Measurements from ENCODE around the gene TGFBR2.

- TF ChIP-seq CTCF (IDR thresholded peaks at IDR 0.05; ENCODE audit: low read depth, low read length): no peak
- no peak for TF ChIP-seq EZH2phosphoT487 (IDR thresholded peaks at IDR 0.05; ENCODE audit: low read depth)
Measured at GRCh38 chr3:30695302-30696061, 89.1 kb downstream of the TGFBR2 start.
